ENCODE measurements around the gene CHADL.

- TF ChIP-seq CTCF (IDR thresholded peaks at IDR 0.05) (no peak), POLR2A (IDR thresholded peaks at IDR 0.05) (no peak)
These were observed 39.3 kb upstream of the CHADL start for GRCh38 chr22:41280065-41280464.
